ENCODE measurements around the gene SPATA31D3.
"Not testable (repeated sequence)": the region's sequence is repeated elsewhere in the genome, so short reads cannot be mapped to it uniquely, and the experiment has no call there.

The SPATA31D3 gene

GRCh38 chr9:81980568-81980967, 37.3 kb downstream of the SPATA31D3 start:
- no peak for FAIRE-seq

GRCh38 chr9:81981883-81982282, 38.6 kb downstream of the SPATA31D3 start:
- FAIRE-seq: no peak

- no peak for FAIRE-seq
These were observed 41.6 kb downstream of the SPATA31D3 start for GRCh38 chr9:81984928-81985327.

GRCh38 chr9:81986051-81986450, 42.8 kb downstream of the SPATA31D3 start:
- no peak for FAIRE-seq

GRCh38 chr9:81988472-81988871, 45.2 kb downstream of the SPATA31D3 start, which contains the start of gene SPATA31D1:
Gene SPATA31D1 (plus strand): TSS chr9:81988772. CDS start chr9:81988819, 47 bp downstream.
- FAIRE-seq: not testable (repeated sequence)

- FAIRE-seq: no peak
These were observed 46.4 kb downstream of the SPATA31D3 start for GRCh38 chr9:81989700-81990099.

GRCh38 chr9:81993656-81994055, 50.4 kb downstream of the SPATA31D3 start:
- no peak for FAIRE-seq

Measured in endometrium (tissue), 2 donors.